Hepatic stellate cell (primary cell): ENCODE measurements around the gene FBXO24.
"Not testable (repeated sequence)": the region's sequence is repeated elsewhere in the genome, so short reads cannot be mapped to it uniquely, and the experiment has no call there.

Experiments used
- DNase-seq: peaks from one replicate; pipeline ENCODE4 v3.0.0; 2011; ENCODE audit warnings: low spot score

Gene FBXO24, protein sequence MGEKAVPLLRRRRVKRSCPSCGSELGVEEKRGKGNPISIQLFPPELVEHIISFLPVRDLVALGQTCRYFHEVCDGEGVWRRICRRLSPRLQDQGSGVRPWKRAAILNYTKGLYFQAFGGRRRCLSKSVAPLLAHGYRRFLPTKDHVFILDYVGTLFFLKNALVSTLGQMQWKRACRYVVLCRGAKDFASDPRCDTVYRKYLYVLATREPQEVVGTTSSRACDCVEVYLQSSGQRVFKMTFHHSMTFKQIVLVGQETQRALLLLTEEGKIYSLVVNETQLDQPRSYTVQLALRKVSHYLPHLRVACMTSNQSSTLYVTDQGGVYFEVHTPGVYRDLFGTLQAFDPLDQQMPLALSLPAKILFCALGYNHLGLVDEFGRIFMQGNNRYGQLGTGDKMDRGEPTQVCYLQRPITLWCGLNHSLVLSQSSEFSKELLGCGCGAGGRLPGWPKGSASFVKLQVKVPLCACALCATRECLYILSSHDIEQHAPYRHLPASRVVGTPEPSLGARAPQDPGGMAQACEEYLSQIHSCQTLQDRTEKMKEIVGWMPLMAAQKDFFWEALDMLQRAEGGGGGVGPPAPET

DNA sequence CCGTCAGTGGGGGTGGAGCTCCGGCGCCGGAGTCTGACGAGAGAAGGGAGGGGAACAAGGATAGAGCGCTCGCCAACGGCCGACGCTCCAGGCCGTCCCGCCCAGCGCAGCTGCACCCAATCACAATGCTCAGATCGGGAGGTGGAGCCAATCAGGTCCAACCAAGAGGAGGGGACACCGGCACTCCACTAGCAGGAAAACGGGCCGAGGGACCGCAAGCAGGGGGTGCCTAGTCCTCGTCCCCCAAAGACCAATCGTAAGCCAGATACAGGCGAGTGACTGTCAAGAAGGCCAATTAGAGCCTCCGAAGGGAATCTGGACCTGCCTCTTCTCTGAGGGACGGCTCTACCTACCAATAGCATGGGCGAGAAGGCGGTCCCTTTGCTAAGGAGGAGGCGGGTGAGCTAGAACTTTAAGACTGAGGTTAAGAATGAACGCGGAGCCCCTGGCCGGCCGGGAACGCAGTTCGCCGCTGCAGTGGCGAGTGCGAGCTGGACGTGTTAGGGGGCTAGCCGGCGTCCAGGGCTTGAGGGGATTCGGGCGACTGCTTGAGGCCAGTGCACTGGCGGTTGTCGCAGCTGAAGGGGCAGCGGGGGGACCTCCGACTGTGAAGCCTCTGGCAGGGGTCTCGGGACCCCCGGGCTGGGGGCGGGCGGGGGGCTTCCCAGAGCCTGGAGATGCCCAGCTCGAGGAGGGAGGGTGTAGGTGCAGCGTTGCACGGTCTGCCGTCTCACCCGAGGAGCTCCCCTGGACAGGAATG lies at the start of gene FBXO24:
Gene FBXO24 (plus strand): TSS at position 63 of the 760 bp plus-strand sequence. CDS start 298 bp downstream, at position 361.
- peak; percentile 100 for DNase-seq

GRCh38 chr7:100536695-100537094 lies 49.4 kb upstream of the FBXO24 start:
- DNase-seq, result not testable (repeated sequence)

- no peak for DNase-seq
These were observed 47.8 kb upstream of the FBXO24 start for GRCh38 chr7:100538348-100538653.

GRCh38 chr7:100538654-100539435 lies 47.3 kb upstream of the FBXO24 start, which contains the start of gene AGFG2:
TSS of gene AGFG2 (plus strand) at chr7:100539203. CDS start at chr7:100539347, 144 bp downstream.
- peak; percentile 100 for DNase-seq

DNA sequence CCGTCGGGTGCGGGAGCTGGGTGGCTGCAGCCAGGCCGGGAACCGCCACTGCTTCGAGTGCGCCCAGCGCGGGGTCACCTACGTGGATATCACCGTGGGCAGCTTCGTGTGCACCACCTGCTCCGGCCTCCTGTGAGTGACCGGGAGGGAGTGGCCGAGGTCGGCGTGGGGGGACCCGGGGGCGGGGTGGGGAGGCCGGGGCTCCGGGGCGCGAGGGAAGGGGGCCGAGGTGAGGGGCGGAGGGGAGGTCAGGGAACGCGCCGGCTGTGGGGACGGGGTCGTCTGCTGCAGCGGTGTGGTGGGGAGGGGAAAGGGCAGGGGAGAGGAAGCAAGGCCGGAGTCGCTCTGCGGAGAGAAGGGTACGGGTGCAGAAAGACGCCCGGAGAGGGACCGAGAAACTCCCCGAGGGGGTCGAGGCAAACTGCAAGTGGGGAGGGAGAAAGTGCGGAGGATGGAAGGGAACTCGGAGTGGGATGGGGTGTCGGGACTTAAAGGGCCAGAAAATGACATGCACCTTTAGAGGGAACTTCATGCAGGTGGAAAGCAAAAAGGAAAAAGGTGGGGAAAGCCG lies 46.6 kb upstream of the FBXO24 start:
- peak; percentile 18 for DNase-seq

DNA sequence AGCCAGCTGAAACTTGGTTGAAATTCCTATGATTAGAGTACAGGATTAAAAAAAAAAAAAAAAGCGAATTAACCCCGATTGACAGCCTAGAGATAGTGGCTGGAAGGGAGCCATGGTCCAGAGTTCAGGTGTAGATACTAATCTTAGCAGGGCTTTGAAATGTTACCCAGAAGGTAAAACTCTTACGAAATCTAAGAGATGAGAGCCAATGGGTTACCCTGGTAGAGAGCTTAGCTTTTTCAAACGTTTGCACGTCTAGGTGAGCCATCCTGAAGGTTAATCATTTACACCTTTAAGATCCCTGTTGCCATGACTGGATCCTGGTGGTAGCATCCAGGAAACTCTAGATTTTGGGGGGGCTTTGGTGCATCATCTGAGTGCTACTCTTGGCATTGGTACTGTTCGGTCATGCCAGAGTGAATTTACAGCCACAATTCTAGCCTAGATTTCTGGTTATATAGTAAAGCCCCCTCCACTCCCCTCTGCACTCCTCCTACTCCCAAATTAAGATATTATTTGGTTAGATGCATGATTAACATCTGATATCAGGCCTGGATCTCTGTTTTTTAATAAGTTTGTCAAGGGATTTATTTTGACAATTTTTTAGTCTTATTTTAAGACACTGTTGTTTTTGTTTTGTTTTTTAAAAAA lies 45.9 kb upstream of the FBXO24 start:
- DNase-seq, result no peak

DNA sequence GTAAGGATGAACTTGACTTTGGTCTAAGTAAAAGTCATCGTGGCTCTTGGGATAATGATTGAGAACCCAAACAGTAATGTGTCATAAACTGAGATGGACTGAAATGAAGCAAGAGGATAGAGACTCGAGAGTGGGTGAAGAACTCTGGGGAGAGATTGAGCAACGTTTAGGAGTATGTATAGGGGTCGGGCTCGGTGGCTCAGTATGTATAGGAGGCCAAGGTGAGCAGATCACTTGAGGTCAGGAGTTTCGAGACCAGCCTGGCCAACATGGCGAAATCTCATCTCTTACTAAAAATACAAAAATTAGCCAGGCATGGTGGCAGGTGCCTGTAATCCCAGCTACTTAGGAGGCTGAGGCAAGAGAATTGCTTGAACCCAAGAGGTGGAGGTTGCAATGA lies 44.8 kb upstream of the FBXO24 start:
- DNase-seq, result not testable (repeated sequence)

DNA sequence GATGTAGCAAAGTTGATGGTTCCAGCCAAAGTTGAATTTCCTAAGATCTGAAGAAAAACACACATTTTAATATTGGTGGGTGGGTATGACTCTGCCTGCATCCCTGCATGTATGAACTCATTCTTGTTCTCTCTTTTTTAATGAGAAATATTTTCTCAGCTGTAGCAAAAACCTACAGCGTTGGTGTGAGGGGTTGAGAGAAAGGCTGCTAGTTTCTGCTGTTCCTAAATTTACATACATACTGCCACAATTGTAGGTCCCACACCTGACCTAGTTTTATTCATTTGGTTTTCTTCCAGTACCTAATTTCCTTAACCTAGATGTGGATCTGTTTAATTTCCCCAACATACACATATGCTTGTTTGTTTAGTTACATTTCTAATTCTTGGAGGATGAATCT lies 42.5 kb upstream of the FBXO24 start:
- DNase-seq, result no peak

DNA sequence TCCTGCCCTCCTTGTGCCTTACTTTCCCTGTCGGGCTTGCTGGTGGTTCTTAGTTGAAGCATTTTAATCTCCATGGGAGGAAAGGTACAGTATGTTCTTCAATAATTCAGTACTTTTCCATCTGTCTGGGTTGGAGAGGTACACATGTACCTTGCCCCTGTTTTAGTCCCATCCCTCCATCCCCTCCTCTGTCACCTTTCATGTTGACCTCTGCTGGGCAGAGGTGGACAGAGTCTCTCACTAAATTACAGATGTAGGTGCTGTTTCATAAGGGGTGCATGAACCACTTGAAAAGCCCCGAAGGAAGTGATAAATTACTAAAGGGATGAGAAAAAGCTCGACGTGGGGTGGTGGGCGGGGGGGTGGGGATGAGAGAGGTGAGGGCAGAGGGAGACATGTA lies 41.7 kb upstream of the FBXO24 start:
- DNase-seq, result no peak

DNA sequence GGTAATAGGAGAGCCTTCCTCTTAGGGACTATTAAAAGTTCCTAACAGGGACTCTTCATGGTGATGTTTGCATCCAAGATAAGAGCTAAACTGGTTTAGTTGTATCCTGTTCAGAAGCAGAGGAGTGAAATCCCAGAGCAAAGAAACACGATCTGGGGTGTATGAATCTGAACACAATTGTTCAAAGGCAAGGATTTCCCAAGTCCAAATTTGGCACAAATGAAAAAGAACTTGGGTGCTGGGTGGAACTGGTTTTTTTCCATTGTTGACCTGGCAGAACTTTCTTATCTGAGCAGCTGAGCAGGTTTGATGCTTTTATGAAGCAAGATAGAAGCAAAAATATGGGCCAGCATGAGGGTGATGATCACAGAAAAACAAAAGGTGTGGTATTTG lies 41.2 kb upstream of the FBXO24 start:
- DNase-seq, result no peak

- DNase-seq, result peak; percentile 84
These were observed 40.6 kb upstream of the FBXO24 start for GRCh38 chr7:100545360-100546128.

- no peak for DNase-seq
These were observed 39.8 kb upstream of the FBXO24 start for GRCh38 chr7:100546129-100546925.

DNA sequence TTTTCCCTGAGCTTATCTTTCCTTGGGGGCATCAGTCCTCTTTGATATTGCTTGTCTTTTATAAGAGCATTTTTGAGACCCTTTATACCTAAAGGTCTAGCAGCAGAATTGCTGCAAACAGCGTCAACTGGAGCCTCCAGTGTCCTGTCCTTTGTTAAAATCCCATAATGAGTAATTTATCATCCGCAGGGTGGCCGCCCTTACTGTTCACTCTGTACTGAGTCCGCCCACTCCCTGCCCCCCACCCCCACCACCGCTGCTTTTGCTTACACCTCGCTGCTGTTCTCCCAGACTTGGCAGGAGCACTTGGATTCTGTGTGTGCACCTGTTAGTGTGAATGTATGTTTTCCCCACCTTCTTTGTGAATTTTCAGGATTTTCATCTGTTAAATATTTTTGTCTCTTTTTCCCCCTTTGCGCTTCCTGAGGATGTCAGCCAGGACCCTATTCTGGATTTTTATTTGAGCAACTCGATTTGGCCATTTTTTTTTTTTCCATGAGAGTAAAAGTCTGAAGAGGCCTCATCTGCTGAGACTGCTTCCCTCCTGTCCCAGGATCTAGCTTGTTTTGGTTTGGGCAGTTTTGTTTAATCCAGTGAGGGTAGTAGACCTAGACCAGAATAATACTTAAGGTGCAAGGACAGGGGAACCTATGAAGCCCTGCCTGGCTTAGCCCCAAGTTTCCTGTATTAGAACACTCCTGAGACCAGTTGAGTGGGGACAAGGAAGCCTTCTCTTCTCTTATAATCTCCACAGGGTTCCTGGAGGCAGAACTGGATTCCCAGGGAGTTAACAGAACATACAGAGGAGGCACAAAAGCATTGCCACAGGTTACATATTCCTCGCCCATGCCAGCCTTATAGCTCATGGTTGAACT lies 39.0 kb upstream of the FBXO24 start:
- DNase-seq, result no peak

DNA sequence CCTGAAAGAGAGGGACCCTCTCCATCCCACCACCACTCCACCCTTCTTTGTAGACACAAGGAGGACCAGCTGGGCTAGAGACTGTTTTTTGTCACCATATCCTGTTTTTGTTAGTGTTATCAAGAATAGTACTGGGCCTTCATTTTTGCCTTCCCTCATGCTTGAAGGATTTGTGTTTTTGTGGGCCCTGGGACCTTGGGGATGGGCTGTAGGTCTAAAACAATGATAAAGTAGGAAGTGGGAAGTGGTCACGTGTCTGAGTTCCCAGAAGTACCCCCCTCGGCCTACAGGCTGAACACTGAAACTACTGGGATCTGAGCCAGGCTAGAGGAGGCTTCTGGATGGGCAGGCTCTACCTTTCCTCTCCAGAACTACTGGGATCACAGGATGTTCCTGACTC lies 38.3 kb upstream of the FBXO24 start:
- DNase-seq, result no peak

- not testable (repeated sequence) for DNase-seq
These were observed 37.7 kb upstream of the FBXO24 start for GRCh38 chr7:100548446-100548845.

DNA sequence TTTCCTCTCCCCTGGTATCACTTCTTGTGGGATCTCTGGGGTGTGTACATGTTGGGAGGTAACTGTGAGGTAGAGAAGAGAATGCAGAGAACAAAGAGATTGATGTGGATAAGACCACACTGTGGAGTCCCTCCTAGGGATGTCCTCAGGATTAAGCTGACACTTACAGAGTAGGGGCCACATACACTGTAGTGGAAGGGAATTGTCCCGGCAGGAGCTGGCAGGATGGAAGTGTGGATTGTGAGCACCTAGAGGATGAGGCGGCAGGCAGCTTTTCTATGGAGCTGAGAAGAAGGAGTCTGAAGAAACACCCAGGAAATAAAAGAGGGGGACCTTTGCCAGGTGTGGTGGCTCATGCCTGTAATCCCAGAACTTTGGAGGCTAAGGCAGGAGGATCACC lies 33.6 kb upstream of the FBXO24 start:
- no peak for DNase-seq

DNA sequence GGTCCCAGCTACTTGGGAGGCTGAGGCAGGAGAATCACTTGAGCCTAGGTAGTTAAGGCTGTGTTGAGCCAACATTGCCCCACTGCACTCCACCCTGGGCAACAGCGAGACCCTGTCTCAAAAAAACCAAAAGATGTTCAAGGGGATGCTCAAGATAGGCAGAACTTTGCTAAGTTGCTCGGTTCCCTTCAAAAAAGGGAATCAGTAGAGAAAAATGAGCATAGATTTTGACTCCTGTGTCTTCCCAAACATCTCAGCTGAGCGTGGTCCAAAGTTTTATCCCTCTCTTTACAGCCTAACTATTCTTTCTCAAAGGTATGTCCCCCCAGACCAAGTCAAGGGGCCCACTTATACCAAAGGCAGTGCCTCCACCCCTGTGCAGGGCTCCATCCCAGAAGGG lies 33.1 kb upstream of the FBXO24 start:
- DNase-seq, result no peak

- no peak for DNase-seq
These were observed 30.4 kb upstream of the FBXO24 start for GRCh38 chr7:100555701-100556100.

- no peak for DNase-seq
These were observed 29.6 kb upstream of the FBXO24 start for GRCh38 chr7:100556541-100556940.
